Measurements from ENCODE around the gene ITGA3.

- TF ChIP-seq CTCF (IDR thresholded peaks at IDR 0.05; ENCODE audit: low read depth, low read length, missing input control), result no peak
- TF ChIP-seq, protein P1, sequence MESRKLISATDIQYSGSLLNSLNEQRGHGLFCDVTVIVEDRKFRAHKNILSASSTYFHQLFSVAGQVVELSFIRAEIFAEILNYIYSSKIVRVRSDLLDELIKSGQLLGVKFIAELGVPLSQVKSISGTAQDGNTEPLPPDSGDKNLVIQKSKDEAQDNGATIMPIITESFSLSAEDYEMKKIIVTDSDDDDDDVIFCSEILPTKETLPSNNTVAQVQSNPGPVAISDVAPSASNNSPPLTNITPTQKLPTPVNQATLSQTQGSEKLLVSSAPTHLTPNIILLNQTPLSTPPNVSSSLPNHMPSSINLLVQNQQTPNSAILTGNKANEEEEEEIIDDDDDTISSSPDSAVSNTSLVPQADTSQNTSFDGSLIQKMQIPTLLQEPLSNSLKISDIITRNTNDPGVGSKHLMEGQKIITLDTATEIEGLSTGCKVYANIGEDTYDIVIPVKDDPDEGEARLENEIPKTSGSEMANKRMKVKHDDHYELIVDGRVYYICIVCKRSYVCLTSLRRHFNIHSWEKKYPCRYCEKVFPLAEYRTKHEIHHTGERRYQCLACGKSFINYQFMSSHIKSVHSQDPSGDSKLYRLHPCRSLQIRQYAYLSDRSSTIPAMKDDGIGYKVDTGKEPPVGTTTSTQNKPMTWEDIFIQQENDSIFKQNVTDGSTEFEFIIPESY (IDR thresholded peaks at IDR 0.05), result no peak
Measured at GRCh38 chr17:50134206-50135110, 78.5 kb downstream of the ITGA3 start.
